Mesendoderm (in vitro differentiated cells): ENCODE results near the gene NRXN3.

Experiments
- DNase-seq: peaks from one replicate; pipeline ENCODE4 v3.0.0; 2013
- H2AK5ac ChIP-seq: 2 replicates; pipeline ENCODE4 v1.6.1; 2013; ENCODE audit warnings: low read length, inconsistent platforms
- H2BK120ac ChIP-seq: 2 replicates; pipeline ENCODE4 v1.6.1; 2013; ENCODE audit warnings: low read depth, mild to moderate bottlenecking, low read length, moderate library complexity, mixed read lengths
- H2BK15ac ChIP-seq: replicated peaks from 2 replicates; pipeline ENCODE4 v1.6.1; 2013; ENCODE audit warnings: low read depth, mild to moderate bottlenecking, moderate library complexity
- H2BK5ac ChIP-seq: 2 replicates; pipeline ENCODE4 v1.6.1; 2013; ENCODE audit warnings: low read length, inconsistent platforms
- H3K18ac ChIP-seq: 2 replicates; pipeline ENCODE4 v1.6.1; 2013; ENCODE audit warnings: mild to moderate bottlenecking, low read length, mixed read lengths
- H3K23ac ChIP-seq: one replicate; pipeline ENCODE4 v1.6.1; 2013; ENCODE audit warnings: low read length
- H3K27ac ChIP-seq: 2 replicates; pipeline ENCODE4 v1.5.1; 2013; ENCODE audit warnings: low read depth, mild to moderate bottlenecking, inconsistent platforms, low read length, moderate library complexity
- H3K27me3 ChIP-seq: 2 replicates; pipeline ENCODE4 v1.6.1; 2013; ENCODE audit warnings: low read length, control low read depth, mild to moderate bottlenecking, inconsistent platforms; ENCODE audit not compliant: insufficient read depth, poor library complexity
- H3K36me3 ChIP-seq: 2 replicates; pipeline ENCODE4 v1.6.1; 2013; ENCODE audit warnings: low read length, inconsistent platforms; ENCODE audit not compliant: control insufficient read depth, insufficient read depth
- H3K4ac ChIP-seq: one replicate; pipeline ENCODE4 v1.6.1; 2013; ENCODE audit warnings: low read depth, mild to moderate bottlenecking, low read length, moderate library complexity
- H3K4me1 ChIP-seq: 2 replicates; pipeline ENCODE4 v1.6.1; 2013; ENCODE audit warnings: low read depth, low read length, inconsistent platforms; ENCODE audit not compliant: control insufficient read depth
- H3K4me2 ChIP-seq: 2 replicates; pipeline ENCODE4 v1.6.1; 2013; ENCODE audit warnings: low read length
- H3K4me3 ChIP-seq: 2 replicates; pipeline ENCODE4 v1.5.1; 2013; ENCODE audit warnings: mild to moderate bottlenecking, low read length
- H3K56ac ChIP-seq: one replicate; pipeline ENCODE4 v1.6.1; 2013; ENCODE audit warnings: low read length
- H3K79me1 ChIP-seq: 2 replicates; pipeline ENCODE4 v1.6.1; 2013; ENCODE audit warnings: low read length, inconsistent platforms
- H3K79me2 ChIP-seq: 2 replicates; pipeline ENCODE4 v1.6.1; 2013; ENCODE audit warnings: mild to moderate bottlenecking, low read length; ENCODE audit not compliant: control insufficient read depth, insufficient read depth
- H3K9ac ChIP-seq: 2 replicates; pipeline ENCODE4 v1.6.1; 2013; ENCODE audit warnings: low read length, inconsistent platforms
- H4K5ac ChIP-seq: one replicate; pipeline ENCODE4 v1.6.1; 2013; ENCODE audit warnings: low read length
- H4K8ac ChIP-seq: one replicate; pipeline ENCODE4 v1.6.1; 2013; ENCODE audit warnings: low read depth, mild to moderate bottlenecking, control low read depth, low read length, moderate library complexity
- WGBS: extraction: QIAGEN DNeasy Blood & Tissue Kit; methylation state at CpG from one replicate; pipeline ENCODE4 v1.1.7; 2013; ENCODE audit warnings: low lambda C conversion rate, missing lambda C conversion rate; ENCODE audit not compliant: insufficient coverage; ENCODE audit errors: extremely low coverage; 5-methylcytosine and 5-hydroxymethylcytosine counted together

NRXN3 gene

DNA sequence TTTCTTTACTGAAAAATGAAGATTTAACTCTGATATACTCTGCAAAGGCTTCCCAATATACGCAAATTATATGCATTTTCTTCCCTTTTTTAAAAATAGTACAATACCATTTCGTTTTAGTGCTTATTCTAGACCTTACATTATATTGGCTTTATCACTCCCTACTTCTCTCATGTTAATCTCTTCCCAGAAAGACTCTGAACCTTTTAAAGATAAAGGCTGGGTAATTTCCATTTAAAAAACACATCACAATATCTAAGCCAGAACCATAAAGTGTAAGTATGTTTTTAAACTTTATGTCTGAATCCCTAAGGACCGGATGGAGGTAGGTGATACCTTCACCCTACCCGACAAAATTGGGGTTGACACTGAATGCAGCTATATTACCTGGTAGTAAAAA lies 1720.4 kb downstream of the NRXN3 start:
- H3K9ac ChIP-seq, result no peak overlapping the region
- H3K56ac ChIP-seq, result no peak overlapping the region
- H3K23ac ChIP-seq, result no peak overlapping the region
- no peaks in the 10 kb centered on the region for H3K36me3 ChIP-seq
- H3K4me3 ChIP-seq, result no peak overlapping the region
- no peak overlapping the region for H3K4me2 ChIP-seq
- no peak overlapping the region for H4K8ac ChIP-seq
- H3K79me2 ChIP-seq, result no peaks in the 10 kb centered on the region
- WGBS, result no CpG with 5 or more reads among the region's 4 CpGs
- H3K79me1 ChIP-seq, result no peaks in the 10 kb centered on the region
- H2BK15ac ChIP-seq, result no peak overlapping the region
- no peak overlapping the region for H2AK5ac ChIP-seq
- no peak overlapping the region for H3K27ac ChIP-seq
- no peak for DNase-seq
- no peak overlapping the region for H2BK5ac ChIP-seq
- H2BK120ac ChIP-seq, result no peak overlapping the region
- H3K4ac ChIP-seq, result no peak overlapping the region
- H4K5ac ChIP-seq, result no peak overlapping the region
- peaks cover 2% of the 10 kb centered on the region for H3K4me1 ChIP-seq
- H3K27me3 ChIP-seq, result no peaks in the 10 kb centered on the region
- no peak overlapping the region for H3K18ac ChIP-seq

DNA sequence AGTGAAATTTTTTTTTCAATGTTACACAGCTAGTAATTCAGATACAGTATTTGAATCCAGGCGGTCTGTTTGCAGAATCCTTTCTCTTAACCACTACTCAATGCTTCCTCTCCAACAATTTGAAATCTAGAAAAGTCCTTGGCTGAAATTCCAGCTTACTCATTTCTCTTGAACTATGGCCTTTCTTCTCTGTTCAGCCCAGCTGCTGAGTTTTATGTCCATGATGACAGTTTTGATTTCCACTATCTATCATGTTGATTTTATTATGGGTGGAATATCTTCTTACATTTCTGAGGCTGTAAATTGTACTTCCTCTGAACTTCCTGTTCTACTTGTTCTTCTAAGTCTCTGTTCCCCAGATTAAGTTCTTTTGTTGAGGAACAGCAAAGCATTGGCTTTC lies 1725.8 kb downstream of the NRXN3 start:
- Histone ChIP-seq H4K5ac (no peak overlapping the region), H3K9ac (no peak overlapping the region), H3K4me1 (peaks cover 2% of the 10 kb centered on the region), H3K36me3 (no peaks in the 10 kb centered on the region), H3K79me1 (no peaks in the 10 kb centered on the region), H2BK15ac (no peak overlapping the region), H2AK5ac (no peak overlapping the region), H2BK5ac (no peak overlapping the region), H3K27me3 (no peaks in the 10 kb centered on the region), H3K4me2 (no peak overlapping the region), H3K23ac (no peak overlapping the region), H2BK120ac (no peak overlapping the region), H4K8ac (no peak overlapping the region), H3K27ac (no peak overlapping the region), H3K4ac (no peak overlapping the region), H3K18ac (no peak overlapping the region), H3K4me3 (no peak overlapping the region), H3K79me2 (no peaks in the 10 kb centered on the region), H3K56ac (no peak overlapping the region)
- WGBS, result no CpG with 5 or more reads among the region's 1 CpG
- no peak for DNase-seq

DNA sequence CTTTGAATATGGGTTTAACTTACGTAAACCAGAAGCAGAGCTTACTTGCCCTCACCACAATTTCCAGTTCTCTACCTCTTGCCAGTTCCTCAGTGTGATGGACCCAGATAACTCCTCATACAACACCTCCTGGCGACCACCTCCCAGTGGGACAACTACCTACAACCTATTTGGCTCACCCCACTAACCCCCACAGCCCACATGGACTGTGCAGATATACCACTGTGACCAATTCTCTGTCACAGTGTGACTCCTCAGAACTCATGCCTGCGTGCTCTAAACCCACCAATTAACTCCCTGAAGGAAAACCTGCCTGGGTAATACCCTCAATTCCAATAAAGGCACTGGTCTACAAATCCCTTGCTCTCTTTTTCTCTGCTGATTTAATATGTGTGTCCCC lies 1729.4 kb downstream of the NRXN3 start:
- Histone ChIP-seq H3K18ac (no peak overlapping the region), H3K36me3 (no peaks in the 10 kb centered on the region), H3K27ac (no peak overlapping the region), H3K4ac (no peak overlapping the region), H2BK120ac (no peak overlapping the region), H3K27me3 (no peaks in the 10 kb centered on the region), H3K79me2 (no peaks in the 10 kb centered on the region), H3K4me2 (no peak overlapping the region), H4K5ac (no peak overlapping the region), H3K4me1 (no peaks in the 10 kb centered on the region), H3K23ac (no peak overlapping the region), H3K56ac (no peak overlapping the region), H3K4me3 (no peak overlapping the region), H2BK5ac (no peak overlapping the region), H2AK5ac (no peak overlapping the region), H2BK15ac (no peak overlapping the region), H3K79me1 (no peaks in the 10 kb centered on the region), H3K9ac (no peak overlapping the region), H4K8ac (no peak overlapping the region)
- WGBS, result no CpG with 5 or more reads among the region's 3 CpGs
- DNase-seq, result no peak

DNA sequence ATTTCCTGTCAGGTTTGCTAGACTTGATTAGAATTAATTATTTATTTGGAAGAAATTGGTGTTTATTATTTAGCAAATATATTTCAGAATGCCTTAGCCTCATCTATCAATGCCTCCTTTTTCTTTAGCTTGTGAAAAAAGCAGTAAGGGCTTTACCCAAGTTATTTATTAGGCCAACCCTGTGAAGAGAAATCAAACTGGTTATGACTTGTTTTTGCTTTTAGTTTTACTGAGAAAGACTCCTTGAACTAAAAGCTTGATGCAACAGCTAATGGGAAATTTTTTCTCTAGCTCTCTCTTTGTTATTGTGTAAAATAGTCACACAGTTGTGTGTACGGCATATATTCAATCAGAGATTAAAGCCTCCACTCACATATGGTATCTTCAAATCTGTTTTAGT lies 1734.3 kb downstream of the NRXN3 start:
- Histone ChIP-seq H3K9ac (no peak overlapping the region), H3K23ac (no peak overlapping the region), H2BK15ac (no peak overlapping the region), H3K27ac (no peak overlapping the region), H3K36me3 (no peaks in the 10 kb centered on the region), H4K5ac (no peak overlapping the region), H3K79me1 (no peaks in the 10 kb centered on the region), H3K4me2 (no peak overlapping the region), H3K18ac (no peak overlapping the region), H2BK5ac (no peak overlapping the region), H3K56ac (no peak overlapping the region), H3K79me2 (no peaks in the 10 kb centered on the region), H2BK120ac (no peak overlapping the region), H3K4me1 (no peaks in the 10 kb centered on the region), H3K27me3 (no peaks in the 10 kb centered on the region), H3K4ac (no peak overlapping the region), H4K8ac (no peak overlapping the region), H3K4me3 (no peak overlapping the region), H2AK5ac (no peak overlapping the region)
- DNase-seq, result no peak
- WGBS, result no CpG with 5 or more reads among the region's 1 CpG

DNA sequence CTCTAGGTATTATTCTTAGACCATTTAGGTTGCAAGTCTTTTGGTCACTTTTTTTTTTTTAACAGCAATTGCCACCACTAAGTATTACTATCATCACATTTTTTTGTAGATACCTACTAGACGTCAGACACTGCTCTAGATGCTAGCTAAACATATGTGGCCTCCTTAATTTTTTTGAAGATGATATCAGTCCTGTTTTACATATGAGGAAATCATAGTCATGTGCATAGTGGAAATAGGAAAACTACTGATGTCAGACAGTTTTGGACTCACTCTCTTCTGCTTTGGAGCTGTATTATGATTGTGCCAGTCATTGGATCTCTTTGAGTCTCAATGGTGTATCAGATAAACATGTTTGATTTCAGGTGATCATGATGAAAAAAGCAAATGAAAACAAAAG lies 1736.8 kb downstream of the NRXN3 start:
- Histone ChIP-seq H3K56ac (no peak overlapping the region), H3K23ac (no peak overlapping the region), H3K79me1 (no peaks in the 10 kb centered on the region), H3K4me2 (no peak overlapping the region), H3K36me3 (no peaks in the 10 kb centered on the region), H3K27ac (no peak overlapping the region), H3K27me3 (no peaks in the 10 kb centered on the region), H2BK5ac (no peak overlapping the region), H3K9ac (no peak overlapping the region), H2BK15ac (no peak overlapping the region), H3K18ac (no peak overlapping the region), H3K4ac (no peak overlapping the region), H2AK5ac (no peak overlapping the region), H3K79me2 (no peaks in the 10 kb centered on the region), H4K5ac (no peak overlapping the region), H4K8ac (no peak overlapping the region), H3K4me1 (no peaks in the 10 kb centered on the region), H3K4me3 (no peak overlapping the region), H2BK120ac (no peak overlapping the region)
- no CpG with 5 or more reads among the region's 1 CpG for WGBS
- DNase-seq, result no peak

DNA sequence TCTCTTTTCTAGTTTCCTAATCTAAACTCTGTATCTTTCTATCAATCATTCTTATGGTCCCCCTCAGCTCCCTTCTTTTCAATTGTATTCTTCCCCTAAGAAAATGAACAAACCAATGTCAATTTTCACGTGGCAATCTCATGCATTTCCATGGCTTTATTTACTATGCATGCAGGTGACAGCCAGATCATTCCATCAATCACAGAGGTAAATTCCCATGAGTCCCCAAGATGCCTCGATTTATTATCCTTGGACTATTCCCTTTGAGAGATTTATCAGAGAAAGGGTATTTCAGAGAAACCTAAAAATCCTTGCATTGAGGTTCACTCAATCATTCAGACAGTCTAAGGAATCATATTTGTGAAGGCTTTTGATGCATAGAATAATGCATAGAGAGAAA lies 1739.9 kb downstream of the NRXN3 start:
- no peak overlapping the region for H4K8ac ChIP-seq

More for the DNA sequence above, 1739.9 kb downstream of the NRXN3 start:
- no peak overlapping the region for H3K56ac ChIP-seq
- no peak overlapping the region for H2AK5ac ChIP-seq
- no peak overlapping the region for H4K5ac ChIP-seq
- no peaks in the 10 kb centered on the region for H3K4me1 ChIP-seq
- no peak overlapping the region for H2BK120ac ChIP-seq
- no peak for DNase-seq
- no peaks in the 10 kb centered on the region for H3K79me2 ChIP-seq
- H3K27me3 ChIP-seq, result no peaks in the 10 kb centered on the region
- H3K27ac ChIP-seq, result no peak overlapping the region
- no peak overlapping the region for H3K4ac ChIP-seq
- no peaks in the 10 kb centered on the region for H3K36me3 ChIP-seq
- H3K4me2 ChIP-seq, result no peak overlapping the region
- no peak overlapping the region for H2BK15ac ChIP-seq
- no peak overlapping the region for H3K9ac ChIP-seq
- H3K23ac ChIP-seq, result no peak overlapping the region
- no peak overlapping the region for H2BK5ac ChIP-seq
- no peak overlapping the region for H3K4me3 ChIP-seq
- no CpG with 5 or more reads among the region's 2 CpGs for WGBS
- no peak overlapping the region for H3K18ac ChIP-seq
- no peaks in the 10 kb centered on the region for H3K79me1 ChIP-seq
